Heart right ventricle (tissue), 16 donors: ENCODE results near the gene FOXP4. TPM values are rescaled to one million over a fixed set of nuclear protein-coding genes. Genes with fewer than 3 reads are reported as not detected.

Source experiments
- ATAC-seq, 8 donors: fragments of 200-7000 bp; cut with Tn5 transposase; one replicate each; pipeline ENCODE4 v1.9.1; 2020; ENCODE audit warnings: mild to moderate bottlenecking in 8 of 8, moderate library complexity in 8 of 8, moderate number of reproducible peaks in 1 of 8
- DNase-seq, 2 donors: peaks; one replicate each; pipeline ENCODE4 v3.0.0-alpha.2; 2020
- H3K27ac ChIP-seq, 10 donors: fragments of 200-600 bp; sonication (generic) in 2 of 10; one replicate each; pipeline versions ENCODE4 v1.5.0 to v1.8.0; 2020 to 2022; ENCODE audit warnings: mild to moderate bottlenecking in 3 of 10
- H3K27me3 ChIP-seq, 7 donors: fragments of 200-600 bp; one replicate each; pipeline ENCODE4 v1.8.0; 2021 to 2022; ENCODE audit warnings: mild to moderate bottlenecking in 2 of 7
- H3K36me3 ChIP-seq, 9 donors: fragments of 200-600 bp; sonication (generic) in 1 of 9; one replicate each; pipeline versions ENCODE4 v1.5.0 to v1.8.0; 2020 to 2022; ENCODE audit warnings: mild to moderate bottlenecking in 2 of 9
- H3K4me1 ChIP-seq, 9 donors: fragments of 200-600 bp; sonication (generic) in 1 of 9; one replicate each; pipeline versions ENCODE4 v1.5.0 to v1.8.0; 2020 to 2022; ENCODE audit warnings: mild to moderate bottlenecking in 4 of 9
- H3K4me3 ChIP-seq, 10 donors: fragments of 200-600 bp; sonication (generic) in 2 of 10; one replicate each; pipeline versions ENCODE4 v1.5.0 to v1.8.0; 2020 to 2022; ENCODE audit warnings: mild to moderate bottlenecking in 7 of 10, moderate library complexity in 2 of 10
- H3K9me3 ChIP-seq, 11 donors: fragments of 200-600 bp in 10 of 11; sonication (generic) in 2 of 11; one replicate each; pipeline versions ENCODE4 v1.5.0 to v1.8.0; 2013 to 2022; ENCODE audit warnings: mild to moderate bottlenecking in 2 of 11, control low read depth in 1 of 11, moderate library complexity in 1 of 11
- CTCF ChIP-seq, 9 donors: fragments of 200-600 bp; sonication (generic) in 2 of 9; IDR thresholded peaks; one replicate each; pipeline versions ENCODE4 v1.5.0 to v1.8.0; 2021 to 2022; ENCODE audit warnings: antibody characterized with exemption in 9 of 9, mild to moderate bottlenecking in 5 of 9, moderate library complexity in 1 of 9
- WGBS, 2 donors: extraction: QIAGEN DNeasy Blood & Tissue Kit; methylation state at CpG; one replicate each; pipeline ENCODE4 v1.1.7; 2013; ENCODE audit warnings: inconsistent platforms in 1 of 2; 5-methylcytosine and 5-hydroxymethylcytosine counted together
- intact Hi-C, 10 donors: fragments of 100-400 bp; cut with DNase I; formaldehyde crosslinking; loops; one replicate each; pipeline versions ENCODE4 v1.11.1 to v1.14.2; 2022
- polyA plus RNA-seq, 2 donors: library from polyadenylated mRNA; stranded (reverse); fragments of 200-250 nt; gene quantifications; one replicate each; pipeline ENCODE4 v1.2.3, GENCODE V29; 2013
- total RNA-seq, 10 donors: library from RNA; stranded (reverse); fragmentation: NEBNext Ultra II Directional in 3 of 10; extraction: Animal tissue kit (Norgen Biotek cat#: 25700) in 3 of 10; gene quantifications; one replicate each; pipeline versions ENCODE4 v1.2.1 to v1.2.4, GENCODE V29; 2021 to 2023
- donor health status: Arrhythmogenic right ventricular cardiomyopathy.
- donor health status: ischemic (EF 13 %, LVEDD 7.1; RV severe dilation, severe dysfunction).
- donor health status: healthy with polysubstance abuse.
- donor health status: DM: no; HTN: yes; CAD: no.
- donor health status: DM: no; HTN: no; CAD: no.
- donor health status: ischemic (EF 25% LVEDD 6.9; RV normal size, moderate dysfunction).
- donor health status: ischemic (EF 25% LVEDD 5.7; RV mildly dilated, moderate dysfunction).
- donor health status: healthy.
- donor health status: DM: yes; HTN: yes; CAD: no.
- donor health status: Ischemic cardiomyopathy.
- donor health status: ischemic (EF 35%, LVEDD 5.7; RV mildly dilated, moderate dysfunction).
- donor health status: nonischemic (EF 11% LVEDD 7.7; RV severe dilation, severe dysfunction).
- donor health status: DM: yes; HTN: yes; CAD: no.
- donor health status: PGD.
- donor health status: ischemic (EF 29% LVEDD 5.4; RV normal size, mild dysfunction).
- donor health status: nonischemic (EF 23%, LVEDD 6.1; RV moderate dilation, normal function).

FOXP4 gene
- total and polyA plus RNA-seq, 12 donors = 8.9 to 18.0 (median 13.6) TPM

- WGBS, 2 donors = 73 to 78% methylated on average over 15 of the region's 15 CpGs
- DNase-seq (no peak), ATAC-seq (no peak)
- Histone ChIP-seq H3K4me1 (peaks cover 0 to 3% (median 0%) of the 10 kb centered on the region in 9 donors), H3K9me3 (no peaks in the 10 kb centered on the region), H3K4me3 (no peak overlapping the region), H3K27me3 (peaks cover 0 to 56% (median 42%) of the 10 kb centered on the region in 7 donors), H3K36me3 (no peaks in the 10 kb centered on the region), H3K27ac (no peak overlapping the region)
- TF ChIP-seq CTCF (IDR thresholded peaks at IDR 0.05) = no peak
- intact Hi-C loops = no loop called here
Observed at GRCh38 chr6:41522780-41523548, 23.2 kb upstream of the FOXP4 start.

- intact Hi-C loops = no loop called here
- 61 to 66% methylated on average over 14 of the region's 14 CpGs for WGBS, 2 donors
- Histone ChIP-seq H3K27me3 (peaks cover 0 to 66% (median 53%) of the 10 kb centered on the region in 7 donors), H3K27ac (no peak overlapping the region), H3K36me3 (no peaks in the 10 kb centered on the region), H3K4me3 (no peak overlapping the region), H3K4me1 (peaks cover 0 to 9% (median 3%) of the 10 kb centered on the region in 9 donors), H3K9me3 (no peaks in the 10 kb centered on the region)
- no peak for ATAC-seq
- DNase-seq = no peak
- TF ChIP-seq CTCF (IDR thresholded peaks at IDR 0.05) = no peak
Observed at GRCh38 chr6:41523915-41524633, 22.1 kb upstream of the FOXP4 start.

GRCh38 chr6:41524634-41525011 is 21.6 kb upstream of the FOXP4 start:
- no peak for TF ChIP-seq CTCF (IDR thresholded peaks at IDR 0.05)
- intact Hi-C loops = no loop called here

GRCh38 chr6:41527721-41528408 is 18.3 kb upstream of the FOXP4 start:
- WGBS, 2 donors = 35 to 43% methylated on average over 14 of the region's 14 CpGs
- Histone ChIP-seq H3K27me3 (peaks cover 0 to 84% (median 52%) of the 10 kb centered on the region in 7 donors), H3K36me3 (no peaks in the 10 kb centered on the region), H3K27ac (no peak overlapping the region), H3K4me1 (peaks cover 0 to 23% (median 14%) of the 10 kb centered on the region in 9 donors), H3K4me3 (no peak overlapping the region), H3K9me3 (no peaks in the 10 kb centered on the region)
- peak in 1 of 8 donors; percentile 31 for ATAC-seq
- intact Hi-C loops = no loop called here
- DNase-seq = no peak
- no peak for TF ChIP-seq CTCF (IDR thresholded peaks at IDR 0.05)

More at GRCh38 chr6:41524634-41525011, 21.6 kb upstream of the FOXP4 start:
- Histone ChIP-seq H3K36me3 (no peaks in the 10 kb centered on the region), H3K4me1 (peaks cover 0 to 9% (median 3%) of the 10 kb centered on the region in 9 donors), H3K9me3 (no peaks in the 10 kb centered on the region), H3K4me3 (no peak overlapping the region), H3K27ac (no peak overlapping the region), H3K27me3 (peaks cover 0 to 72% (median 59%) of the 10 kb centered on the region in 7 donors)
- 58 to 62% methylated on average over 7 of the region's 7 CpGs for WGBS, 2 donors
- no peak for DNase-seq
- ATAC-seq = no peak
